MM.1S (cell line): ENCODE results near the gene CSPG5.

ENCODE experiments used
- DNase-seq: peaks from one replicate; pipeline ENCODE4 v3.0.0-alpha.2; 2015
- H2AFZ ChIP-seq: fragments of 300-600 bp; sonication (generic); 2 replicates; pipeline ENCODE4 v1.6.0; 2016; ENCODE audit warnings: antibody characterized with exemption, low read length
- H3F3A ChIP-seq: fragments of 300-600 bp; sonication (generic); 2 replicates; pipeline ENCODE4 v1.6.1; 2016; ENCODE audit warnings: mild to moderate bottlenecking, antibody characterized with exemption, low read length, moderate library complexity, mixed read lengths; ENCODE audit not compliant: insufficient read depth
- H3K27ac ChIP-seq: fragments of 300-600 bp; sonication (generic); 2 replicates; pipeline ENCODE4 v1.5.1; 2016; ENCODE audit warnings: mild to moderate bottlenecking, low read length
- H3K27me3 ChIP-seq: fragments of 300-600 bp; sonication (generic); replicated peaks from 2 replicates; pipeline ENCODE4 v1.6.0; 2016; ENCODE audit warnings: low read length; ENCODE audit not compliant: insufficient read depth
- H3K36me3 ChIP-seq: fragments of 300-600 bp; sonication (generic); replicated peaks from 2 replicates; pipeline ENCODE4 v1.6.1; 2016; ENCODE audit warnings: mild to moderate bottlenecking, low read length, mixed read lengths; ENCODE audit not compliant: insufficient read depth
- H3K4me1 ChIP-seq: fragments of 300-600 bp; sonication (generic); 2 replicates; pipeline ENCODE4 v1.6.1; 2016; ENCODE audit warnings: low read length, mixed read lengths
- H3K4me2 ChIP-seq: fragments of 300-600 bp; sonication (generic); 2 replicates; pipeline ENCODE4 v1.6.0; 2016; ENCODE audit warnings: low read depth, low read length
- H3K4me3 ChIP-seq: fragments of 300-600 bp; sonication (generic); 2 replicates; pipeline ENCODE4 v1.5.1; 2016; ENCODE audit warnings: low read length, mixed read lengths
- H3K79me2 ChIP-seq: fragments of 300-600 bp; sonication (generic); 2 replicates; pipeline ENCODE4 v1.6.1; 2016; ENCODE audit warnings: mixed run types, low read length, mixed read lengths
- H3K9ac ChIP-seq: fragments of 300-600 bp; sonication (generic); 2 replicates; pipeline ENCODE4 v1.6.1; 2016; ENCODE audit warnings: low read length, mixed read lengths
- H3K9me2 ChIP-seq: fragments of 300-600 bp; sonication (generic); replicated peaks from 2 replicates; pipeline ENCODE4 v1.6.1; 2016; ENCODE audit warnings: mild to moderate bottlenecking, low read length, mixed read lengths; ENCODE audit not compliant: insufficient read depth
- H3K9me3 ChIP-seq: fragments of 300-600 bp; sonication (generic); replicated peaks from 2 replicates; pipeline ENCODE4 v1.6.1; 2016; ENCODE audit warnings: mild to moderate bottlenecking, low read length, mixed read lengths; ENCODE audit not compliant: insufficient read depth
- H4K20me1 ChIP-seq: fragments of 300-600 bp; sonication (generic); 2 replicates; pipeline ENCODE4 v1.6.1; 2016; ENCODE audit warnings: mild to moderate bottlenecking, low read length, moderate library complexity, mixed read lengths; ENCODE audit not compliant: insufficient read depth
- CTCF ChIP-seq: fragments of 300-600 bp; sonication (generic); IDR thresholded peaks from 2 replicates; pipeline ENCODE4 v1.5.1; 2016; ENCODE audit warnings: antibody characterized with exemption, low read length, mixed read lengths
- EZH2 ChIP-seq: fragments of 300-600 bp; sonication (generic); optimal IDR thresholded peaks from 2 replicates; pipeline ENCODE3; 2017; ENCODE audit warnings: low read depth, mild to moderate bottlenecking, antibody characterized with exemption, low read length, mixed read lengths
- EZH2phosphoT487 ChIP-seq: fragments of 300-600 bp; sonication (generic); IDR thresholded peaks from 2 replicates; pipeline ENCODE4 v1.6.1; 2018; ENCODE audit warnings: antibody characterized with exemption, low read length

Gene CSPG5

GRCh38 chr3:47578691-47579632, at the start of gene CSPG5:
TSS of gene CSPG5 (minus strand) at chr3:47578865. CDS start at chr3:47578693, 172 bp downstream.
- Histone ChIP-seq H4K20me1 (no peaks in the 10 kb centered on the region), H2AFZ (peak within 1 kb of the TSS; percentile 66), H3F3A (peaks cover 7% of the 10 kb centered on the region), H3K79me2 (no peaks in the 10 kb centered on the region), H3K9ac (no peak within 1 kb of the TSS), H3K4me3 (peak within 1 kb of the TSS; percentile 69), H3K36me3 (no peaks in the 10 kb centered on the region), H3K27ac (no peak within 1 kb of the TSS), H3K4me2 (peak within 1 kb of the TSS; percentile 91), H3K27me3 (peaks cover 13% of the 10 kb centered on the region), H3K9me2 (no peaks in the 10 kb centered on the region), H3K9me3 (no peaks in the 10 kb centered on the region), H3K4me1 (no peaks in the 10 kb centered on the region)
- TF ChIP-seq CTCF (no peak), EZH2phosphoT487 (no peak), EZH2 (no peak)
- DNase-seq, result peak; percentile 4

GRCh38 chr3:47628426-47628825, 49.8 kb upstream of the CSPG5 start:
- Histone ChIP-seq H2AFZ (no peak overlapping the region), H3K4me3 (no peak overlapping the region), H3K27ac (no peak overlapping the region), H3K27me3 (no peaks in the 10 kb centered on the region), H3K79me2 (no peaks in the 10 kb centered on the region), H3K4me2 (no peak overlapping the region), H3K9ac (no peak overlapping the region), H3K4me1 (no peaks in the 10 kb centered on the region), H3K36me3 (peaks cover 14% of the 10 kb centered on the region; the same call in 1 of the 2 replicates), H3K9me2 (no peaks in the 10 kb centered on the region), H3F3A (no peaks in the 10 kb centered on the region), H4K20me1 (no peaks in the 10 kb centered on the region), H3K9me3 (no peaks in the 10 kb centered on the region)
- TF ChIP-seq EZH2phosphoT487 (no peak), EZH2 (no peak), CTCF (no peak)
- DNase-seq, result no peak

- H3K9ac ChIP-seq, result no peak overlapping the region
- no peaks in the 10 kb centered on the region for H4K20me1 ChIP-seq
- H3F3A ChIP-seq, result no peaks in the 10 kb centered on the region
- H2AFZ ChIP-seq, result no peak overlapping the region
- H3K79me2 ChIP-seq, result no peaks in the 10 kb centered on the region
- no peaks in the 10 kb centered on the region for H3K9me3 ChIP-seq
- no peak overlapping the region for H3K27ac ChIP-seq
- no peaks in the 10 kb centered on the region for H3K9me2 ChIP-seq
- no peak overlapping the region for H3K4me2 ChIP-seq
- TF ChIP-seq CTCF (no peak), EZH2phosphoT487 (no peak), EZH2 (no peak)
- no peaks in the 10 kb centered on the region for H3K4me1 ChIP-seq
- no peak overlapping the region for H3K4me3 ChIP-seq
- no peak for DNase-seq
- no peaks in the 10 kb centered on the region for H3K27me3 ChIP-seq
- peaks cover 3% of the 10 kb centered on the region; the same call in 1 of the 2 replicates for H3K36me3 ChIP-seq
Measured at GRCh38 chr3:47622671-47623461, 44.2 kb upstream of the CSPG5 start.
